IPS-NIHi7 (cell line): Measurements from ENCODE around the gene NADSYN1.

Experiments
- DNase-seq: peaks from one replicate; pipeline ENCODE4 v3.0.0; 2012; ENCODE audit warnings: mixed read lengths; ENCODE audit errors: extremely low spot score

NADSYN1 gene

GRCh38 chr11:71474141-71474770, 21.3 kb downstream of the NADSYN1 start:
- no peak for DNase-seq

- DNase-seq: no peak
These were observed 21.9 kb downstream of the NADSYN1 start for GRCh38 chr11:71474771-71475483.

- DNase-seq: no peak
These were observed 23.0 kb downstream of the NADSYN1 start for GRCh38 chr11:71476031-71476430.

- no peak for DNase-seq
These were observed 24.1 kb downstream of the NADSYN1 start for GRCh38 chr11:71476926-71477640.

- DNase-seq: peak; percentile 81
These were observed 24.9 kb downstream of the NADSYN1 start for GRCh38 chr11:71477641-71478527.

GRCh38 chr11:71478528-71478840, 25.5 kb downstream of the NADSYN1 start:
- DNase-seq: no peak

- DNase-seq: no peak
These were observed 28.3 kb downstream of the NADSYN1 start for GRCh38 chr11:71481101-71481960.

- no peak for DNase-seq
These were observed 29.2 kb downstream of the NADSYN1 start for GRCh38 chr11:71482216-71482615.

GRCh38 chr11:71482746-71483364, 29.9 kb downstream of the NADSYN1 start:
- DNase-seq: no peak

GRCh38 chr11:71483692-71484091, 30.7 kb downstream of the NADSYN1 start:
- DNase-seq: no peak

- no peak for DNase-seq
These were observed 31.5 kb downstream of the NADSYN1 start for GRCh38 chr11:71484248-71485062.

- no peak for DNase-seq
These were observed 32.0 kb downstream of the NADSYN1 start for GRCh38 chr11:71485063-71485399.

- DNase-seq: no peak
These were observed 32.5 kb downstream of the NADSYN1 start for GRCh38 chr11:71485466-71485865.

GRCh38 chr11:71486320-71486719, 33.3 kb downstream of the NADSYN1 start:
- DNase-seq: no peak

GRCh38 chr11:71488681-71489270, 35.8 kb downstream of the NADSYN1 start:
- DNase-seq: no peak

- no peak for DNase-seq
These were observed 36.5 kb downstream of the NADSYN1 start for GRCh38 chr11:71489311-71490043.

- no peak for DNase-seq
These were observed 37.2 kb downstream of the NADSYN1 start for GRCh38 chr11:71490044-71490730.

- no peak for DNase-seq
These were observed 37.9 kb downstream of the NADSYN1 start for GRCh38 chr11:71490731-71491390.
